ENCODE data around the gene TIMP1. TPM values are rescaled to one million over a fixed set of nuclear protein-coding genes. Genes with fewer than 3 reads are reported as not detected.

The TIMP1 gene
- polyA plus RNA-seq, 1 donor from 2014 or later, result 2.0 TPM

DNA sequence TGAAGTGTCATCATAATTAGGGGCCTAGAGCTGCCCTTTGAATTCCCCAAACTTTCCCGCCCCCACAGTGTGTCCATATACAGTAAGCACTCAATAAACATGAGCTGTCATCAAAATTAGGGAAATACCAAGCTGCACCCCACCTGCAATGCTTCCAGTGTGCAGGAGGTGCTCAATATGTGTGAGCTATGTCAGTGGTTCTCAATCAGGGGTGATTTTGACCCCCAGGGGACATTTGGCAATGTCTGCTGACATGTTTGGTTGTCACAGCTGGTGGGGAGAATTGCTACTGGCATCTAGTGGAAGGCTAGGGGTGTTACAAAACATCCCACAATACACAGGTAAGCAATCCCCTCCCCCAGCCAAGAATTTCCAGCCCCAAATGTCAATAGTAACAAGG lies 46.7 kb downstream of the TIMP1 start:
- H3K9ac ChIP-seq (ENCODE audit: low read length), result no peak overlapping the region
- no peak overlapping the region for H3K4me2 ChIP-seq (ENCODE audit: low read length)
- no peaks in the 10 kb centered on the region for H3K9me2 ChIP-seq (ENCODE audit: insufficient read depth, low read length)
- H3K9me3 ChIP-seq (ENCODE audit: low read length), result no peaks in the 10 kb centered on the region
- H2AFZ ChIP-seq (ENCODE audit: low read depth, low read length), result no peak overlapping the region
- no peak overlapping the region for H3K27ac ChIP-seq (ENCODE audit: low read length)
- H3K4me3 ChIP-seq (ENCODE audit: low read length), result no peak overlapping the region
- no peaks in the 10 kb centered on the region for H3F3A ChIP-seq (ENCODE audit: insufficient read depth, low read length, poor library complexity, severe bottlenecking)
- no peaks in the 10 kb centered on the region for H4K20me1 ChIP-seq (ENCODE audit: insufficient read depth)
- no peaks in the 10 kb centered on the region for H3K36me3 ChIP-seq (ENCODE audit: insufficient read depth, low read length)
- no peaks in the 10 kb centered on the region for H3K79me2 ChIP-seq (replicated peaks; ENCODE audit: insufficient read depth, low read length)
- TF ChIP-seq EP300 (conservative IDR thresholded peaks at IDR 0.05; ENCODE audit: poor library complexity, severe bottlenecking), result no peak
- H3K27me3 ChIP-seq (ENCODE audit: insufficient read depth, low read depth, low read length), result no peaks in the 10 kb centered on the region

DNA sequence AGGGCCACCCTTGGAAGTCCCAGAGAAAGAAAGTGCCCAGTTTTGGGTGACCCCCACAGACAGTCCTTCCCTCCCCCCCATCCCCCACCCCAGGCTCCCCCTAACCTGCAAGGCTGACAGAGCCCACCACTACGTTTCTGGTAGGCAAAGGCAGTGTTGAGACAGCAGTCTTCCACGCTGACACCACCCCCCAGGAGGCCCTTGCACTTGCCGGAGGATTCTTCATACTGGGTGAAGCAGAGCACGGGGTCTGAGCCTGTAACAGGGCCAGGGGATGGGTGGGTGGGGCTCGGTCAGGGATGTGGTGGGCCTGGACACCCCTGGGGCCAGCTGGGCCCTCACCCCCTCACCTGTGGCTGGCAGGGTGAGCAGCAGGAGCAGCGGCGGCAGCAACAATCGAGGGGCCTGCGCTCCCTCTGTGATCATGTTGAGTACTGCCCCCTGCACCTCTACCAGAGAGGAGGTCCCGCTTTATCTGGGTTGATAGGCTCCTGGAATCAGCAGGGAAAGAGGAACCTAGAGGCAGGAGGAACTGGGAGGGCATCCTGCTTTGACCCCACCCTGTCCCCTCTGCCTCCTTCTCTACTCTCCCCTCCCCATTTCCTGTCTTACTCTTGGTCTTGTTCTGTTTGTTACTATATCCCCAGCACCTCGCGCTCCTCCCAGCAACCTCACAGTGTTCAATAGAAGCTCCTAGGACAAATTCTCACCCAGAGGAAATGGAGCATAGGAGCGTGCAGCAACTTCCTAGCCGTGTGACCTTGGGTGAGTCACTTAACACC lies 47.4 kb downstream of the TIMP1 start, which contains the start of gene CFP:
Gene CFP (minus strand): TSS at position 512 of the 782 bp plus-strand sequence. CDS start 86 bp downstream, at position 426.
- no peaks in the 10 kb centered on the region for H3K9me2 ChIP-seq (ENCODE audit: insufficient read depth, low read length)
- no peaks in the 10 kb centered on the region for H3K27me3 ChIP-seq (ENCODE audit: insufficient read depth, low read depth, low read length)
- H4K20me1 ChIP-seq (ENCODE audit: insufficient read depth), result no peaks in the 10 kb centered on the region
- H3K4me2 ChIP-seq (ENCODE audit: low read length), result no peak within 1 kb of the TSS
- TF ChIP-seq, protein P1, sequence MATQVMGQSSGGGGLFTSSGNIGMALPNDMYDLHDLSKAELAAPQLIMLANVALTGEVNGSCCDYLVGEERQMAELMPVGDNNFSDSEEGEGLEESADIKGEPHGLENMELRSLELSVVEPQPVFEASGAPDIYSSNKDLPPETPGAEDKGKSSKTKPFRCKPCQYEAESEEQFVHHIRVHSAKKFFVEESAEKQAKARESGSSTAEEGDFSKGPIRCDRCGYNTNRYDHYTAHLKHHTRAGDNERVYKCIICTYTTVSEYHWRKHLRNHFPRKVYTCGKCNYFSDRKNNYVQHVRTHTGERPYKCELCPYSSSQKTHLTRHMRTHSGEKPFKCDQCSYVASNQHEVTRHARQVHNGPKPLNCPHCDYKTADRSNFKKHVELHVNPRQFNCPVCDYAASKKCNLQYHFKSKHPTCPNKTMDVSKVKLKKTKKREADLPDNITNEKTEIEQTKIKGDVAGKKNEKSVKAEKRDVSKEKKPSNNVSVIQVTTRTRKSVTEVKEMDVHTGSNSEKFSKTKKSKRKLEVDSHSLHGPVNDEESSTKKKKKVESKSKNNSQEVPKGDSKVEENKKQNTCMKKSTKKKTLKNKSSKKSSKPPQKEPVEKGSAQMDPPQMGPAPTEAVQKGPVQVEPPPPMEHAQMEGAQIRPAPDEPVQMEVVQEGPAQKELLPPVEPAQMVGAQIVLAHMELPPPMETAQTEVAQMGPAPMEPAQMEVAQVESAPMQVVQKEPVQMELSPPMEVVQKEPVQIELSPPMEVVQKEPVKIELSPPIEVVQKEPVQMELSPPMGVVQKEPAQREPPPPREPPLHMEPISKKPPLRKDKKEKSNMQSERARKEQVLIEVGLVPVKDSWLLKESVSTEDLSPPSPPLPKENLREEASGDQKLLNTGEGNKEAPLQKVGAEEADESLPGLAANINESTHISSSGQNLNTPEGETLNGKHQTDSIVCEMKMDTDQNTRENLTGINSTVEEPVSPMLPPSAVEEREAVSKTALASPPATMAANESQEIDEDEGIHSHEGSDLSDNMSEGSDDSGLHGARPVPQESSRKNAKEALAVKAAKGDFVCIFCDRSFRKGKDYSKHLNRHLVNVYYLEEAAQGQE (IDR thresholded peaks at IDR 0.05; ENCODE audit: borderline replicate concordance), result no peak
- TF ChIP-seq EP300 (conservative IDR thresholded peaks at IDR 0.05; ENCODE audit: poor library complexity, severe bottlenecking) (no peak), SMC3 (conservative IDR thresholded peaks at IDR 0.05; ENCODE audit: poor library complexity) (no peak)
- TF ChIP-seq, protein P2, sequence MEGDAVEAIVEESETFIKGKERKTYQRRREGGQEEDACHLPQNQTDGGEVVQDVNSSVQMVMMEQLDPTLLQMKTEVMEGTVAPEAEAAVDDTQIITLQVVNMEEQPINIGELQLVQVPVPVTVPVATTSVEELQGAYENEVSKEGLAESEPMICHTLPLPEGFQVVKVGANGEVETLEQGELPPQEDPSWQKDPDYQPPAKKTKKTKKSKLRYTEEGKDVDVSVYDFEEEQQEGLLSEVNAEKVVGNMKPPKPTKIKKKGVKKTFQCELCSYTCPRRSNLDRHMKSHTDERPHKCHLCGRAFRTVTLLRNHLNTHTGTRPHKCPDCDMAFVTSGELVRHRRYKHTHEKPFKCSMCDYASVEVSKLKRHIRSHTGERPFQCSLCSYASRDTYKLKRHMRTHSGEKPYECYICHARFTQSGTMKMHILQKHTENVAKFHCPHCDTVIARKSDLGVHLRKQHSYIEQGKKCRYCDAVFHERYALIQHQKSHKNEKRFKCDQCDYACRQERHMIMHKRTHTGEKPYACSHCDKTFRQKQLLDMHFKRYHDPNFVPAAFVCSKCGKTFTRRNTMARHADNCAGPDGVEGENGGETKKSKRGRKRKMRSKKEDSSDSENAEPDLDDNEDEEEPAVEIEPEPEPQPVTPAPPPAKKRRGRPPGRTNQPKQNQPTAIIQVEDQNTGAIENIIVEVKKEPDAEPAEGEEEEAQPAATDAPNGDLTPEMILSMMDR (IDR thresholded peaks at IDR 0.05; ENCODE audit: poor library complexity, severe bottlenecking), result no peak
- H3K4me3 ChIP-seq (ENCODE audit: low read length), result no peak within 1 kb of the TSS
- no peaks in the 10 kb centered on the region for H3F3A ChIP-seq (ENCODE audit: insufficient read depth, low read length, poor library complexity, severe bottlenecking)
- H2AFZ ChIP-seq (ENCODE audit: low read depth, low read length), result no peak within 1 kb of the TSS
- no peaks in the 10 kb centered on the region for H3K79me2 ChIP-seq (replicated peaks; ENCODE audit: insufficient read depth, low read length)
- no peaks in the 10 kb centered on the region for H3K9me3 ChIP-seq (ENCODE audit: low read length)
- no peak within 1 kb of the TSS for H3K9ac ChIP-seq (ENCODE audit: low read length)
- H3K36me3 ChIP-seq (ENCODE audit: insufficient read depth, low read length), result no peaks in the 10 kb centered on the region
- H3K27ac ChIP-seq (ENCODE audit: low read length), result no peak within 1 kb of the TSS

DNA sequence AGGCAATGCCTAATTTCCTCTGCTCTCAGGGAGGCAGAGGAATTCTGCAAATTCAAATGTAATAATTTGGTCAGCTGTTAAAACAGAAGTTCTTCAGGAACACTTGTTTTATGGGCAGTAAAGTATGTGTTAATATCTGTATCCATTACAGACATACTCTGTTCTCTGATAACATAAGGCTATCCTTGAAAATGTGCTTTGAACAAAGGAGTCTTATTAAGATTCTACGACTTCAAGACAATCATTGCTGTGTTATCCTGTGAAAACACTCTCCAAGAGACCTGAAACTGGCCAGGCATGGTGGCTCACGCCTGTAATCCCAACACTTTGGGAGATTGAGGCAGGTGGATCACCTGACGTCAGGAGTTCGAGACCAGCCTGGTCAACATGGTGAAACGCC lies 49.4 kb downstream of the TIMP1 start:
- no peaks in the 10 kb centered on the region for H3K79me2 ChIP-seq (replicated peaks; ENCODE audit: insufficient read depth, low read length)
- H3K4me2 ChIP-seq (ENCODE audit: low read length), result no peak overlapping the region
- no peaks in the 10 kb centered on the region for H3K9me3 ChIP-seq (ENCODE audit: low read length)
- no peaks in the 10 kb centered on the region for H4K20me1 ChIP-seq (ENCODE audit: insufficient read depth)
- no peaks in the 10 kb centered on the region for H3K36me3 ChIP-seq (ENCODE audit: insufficient read depth, low read length)
- H3K27ac ChIP-seq (ENCODE audit: low read length), result no peak overlapping the region
- H3K9ac ChIP-seq (ENCODE audit: low read length), result no peak overlapping the region
- H3K27me3 ChIP-seq (ENCODE audit: insufficient read depth, low read depth, low read length), result no peaks in the 10 kb centered on the region
- H3K4me3 ChIP-seq (ENCODE audit: low read length), result no peak overlapping the region
- H2AFZ ChIP-seq (ENCODE audit: low read depth, low read length), result no peak overlapping the region
- H3F3A ChIP-seq (ENCODE audit: insufficient read depth, low read length, poor library complexity, severe bottlenecking), result no peaks in the 10 kb centered on the region
- TF ChIP-seq, protein P1 (IDR thresholded peaks at IDR 0.05; ENCODE audit: borderline replicate concordance), result no peak
- TF ChIP-seq TAF1 (IDR thresholded peaks at IDR 0.05; ENCODE audit: low read depth) (no peak), RAD21 (conservative IDR thresholded peaks at IDR 0.05) (no peak), POLR2AphosphoS5 (IDR thresholded peaks at IDR 0.05) (no peak), SMC3 (conservative IDR thresholded peaks at IDR 0.05; ENCODE audit: poor library complexity) (no peak), EZH2 (IDR thresholded peaks at IDR 0.05; ENCODE audit: borderline replicate concordance, insufficient read depth, low read length, poor library complexity, severe bottlenecking) (no peak), MXI1 (conservative IDR thresholded peaks at IDR 0.05; ENCODE audit: poor library complexity, severe bottlenecking) (no peak), EP300 (conservative IDR thresholded peaks at IDR 0.05; ENCODE audit: poor library complexity, severe bottlenecking) (no peak)
- TF ChIP-seq, protein P2 (IDR thresholded peaks at IDR 0.05; ENCODE audit: poor library complexity, severe bottlenecking), result no peak
- no peaks in the 10 kb centered on the region for H3K9me2 ChIP-seq (ENCODE audit: insufficient read depth, low read length)
